Measurements from ENCODE around the gene SERPINF2.

Gene SERPINF2

DNA sequence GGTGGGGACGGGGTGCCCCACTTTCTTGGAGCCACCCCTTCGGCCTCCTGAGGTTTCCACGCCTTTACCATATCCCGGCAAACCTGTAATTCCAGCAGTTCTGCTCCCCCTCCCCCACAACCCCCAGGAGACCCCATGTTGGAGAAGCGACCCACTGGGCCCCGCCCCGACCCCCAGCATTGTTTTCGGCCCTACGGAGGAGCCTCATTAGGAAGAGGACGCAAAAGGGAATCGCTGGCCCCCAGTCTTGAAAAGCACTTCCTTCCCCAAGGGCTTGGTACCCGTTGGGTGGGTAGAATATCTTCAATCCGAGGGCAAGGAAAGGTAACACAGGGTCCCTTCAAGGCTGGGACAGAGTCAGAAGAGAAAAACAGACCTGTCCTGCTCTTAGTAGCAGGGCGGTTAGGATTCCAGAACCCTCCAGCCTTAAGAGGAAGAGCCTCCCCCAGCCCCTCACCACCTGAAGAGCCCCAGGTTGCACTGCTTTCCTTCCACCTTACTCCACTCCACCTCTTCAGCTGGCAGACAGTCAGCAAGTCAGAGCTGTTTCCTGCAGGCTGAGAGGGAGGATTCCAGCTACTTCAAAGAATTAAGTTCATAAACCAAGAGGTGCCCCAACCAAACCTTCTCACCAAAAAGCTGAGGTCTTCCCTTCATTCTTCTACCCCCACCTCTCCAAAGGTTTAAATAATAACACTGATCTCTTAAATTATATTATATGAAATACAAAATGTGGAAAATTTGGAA, 31.7 kb upstream of the SERPINF2 start:
- DNase-seq = no peak
- Histone ChIP-seq H3K4me1 (ENCODE audit: insufficient read depth, low read length) (peaks cover 8% of the 10 kb centered on the region), H2AFZ (ENCODE audit: low read depth, low read length) (no peak overlapping the region), H3K4me3 (ENCODE audit: low read depth in 1 of 2, low read length in 2 of 2) (no peak overlapping the region), H3K79me2 (ENCODE audit: insufficient read depth, low read length) (no peaks in the 10 kb centered on the region), H3K4me2 (ENCODE audit: insufficient read depth, low read length) (no peak overlapping the region), H3K9me3 (ENCODE audit: insufficient read depth, low read length, severe bottlenecking) (no peaks in the 10 kb centered on the region), H3K27me3 (ENCODE audit: insufficient read depth, low read length, poor library complexity) (no peaks in the 10 kb centered on the region), H3K27ac (ENCODE audit: low read length) (no peak overlapping the region), H3K36me3 (ENCODE audit: insufficient read depth, low read length) (no peaks in the 10 kb centered on the region), H3K9ac (ENCODE audit: low read depth, low read length) (no peak overlapping the region), H4K20me1 (ENCODE audit: insufficient read depth, low read length) (0 out of 2 replicates have a peak, but pooled peaks cover 4% of the 10 kb centered on the region)
- no peak for ATAC-seq (ENCODE audit: insufficient read depth, low read depth)
- TF ChIP-seq, protein P1, sequence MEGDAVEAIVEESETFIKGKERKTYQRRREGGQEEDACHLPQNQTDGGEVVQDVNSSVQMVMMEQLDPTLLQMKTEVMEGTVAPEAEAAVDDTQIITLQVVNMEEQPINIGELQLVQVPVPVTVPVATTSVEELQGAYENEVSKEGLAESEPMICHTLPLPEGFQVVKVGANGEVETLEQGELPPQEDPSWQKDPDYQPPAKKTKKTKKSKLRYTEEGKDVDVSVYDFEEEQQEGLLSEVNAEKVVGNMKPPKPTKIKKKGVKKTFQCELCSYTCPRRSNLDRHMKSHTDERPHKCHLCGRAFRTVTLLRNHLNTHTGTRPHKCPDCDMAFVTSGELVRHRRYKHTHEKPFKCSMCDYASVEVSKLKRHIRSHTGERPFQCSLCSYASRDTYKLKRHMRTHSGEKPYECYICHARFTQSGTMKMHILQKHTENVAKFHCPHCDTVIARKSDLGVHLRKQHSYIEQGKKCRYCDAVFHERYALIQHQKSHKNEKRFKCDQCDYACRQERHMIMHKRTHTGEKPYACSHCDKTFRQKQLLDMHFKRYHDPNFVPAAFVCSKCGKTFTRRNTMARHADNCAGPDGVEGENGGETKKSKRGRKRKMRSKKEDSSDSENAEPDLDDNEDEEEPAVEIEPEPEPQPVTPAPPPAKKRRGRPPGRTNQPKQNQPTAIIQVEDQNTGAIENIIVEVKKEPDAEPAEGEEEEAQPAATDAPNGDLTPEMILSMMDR (IDR thresholded peaks at IDR 0.05; ENCODE audit: borderline replicate concordance, extremely low read depth, low read length, poor library complexity, severe bottlenecking) = no peak
- TF ChIP-seq EZH2 (IDR thresholded peaks at IDR 0.05; ENCODE audit: borderline replicate concordance, low read depth, low read length, severe bottlenecking) = no peak

DNA sequence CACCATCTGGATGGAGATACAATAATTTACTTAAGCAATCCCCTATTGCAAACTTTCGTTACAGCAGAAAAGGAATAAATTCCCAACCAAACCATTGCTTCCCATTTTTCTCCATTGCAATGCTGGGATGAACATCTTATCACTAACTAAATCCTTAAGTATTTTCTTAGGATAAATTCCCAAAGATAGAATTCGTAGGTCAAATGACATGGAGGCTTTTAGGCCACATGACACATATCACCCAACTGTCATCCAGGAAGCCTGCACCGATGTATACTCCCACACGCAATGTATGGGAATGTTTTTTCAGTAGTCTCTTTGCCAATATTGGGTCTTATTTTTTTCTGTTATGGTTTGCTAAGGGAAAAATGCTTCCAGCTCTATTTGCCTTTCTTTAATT, 30.9 kb upstream of the SERPINF2 start:
- ATAC-seq (ENCODE audit: insufficient read depth, low read depth) (no peak), DNase-seq (no peak)
- Histone ChIP-seq H3K4me1 (ENCODE audit: insufficient read depth, low read length) (peaks cover 8% of the 10 kb centered on the region), H4K20me1 (ENCODE audit: insufficient read depth, low read length) (0 out of 2 replicates have a peak, but pooled peaks cover 4% of the 10 kb centered on the region), H3K27ac (ENCODE audit: low read length) (no peak overlapping the region), H2AFZ (ENCODE audit: low read depth, low read length) (no peak overlapping the region), H3K4me2 (ENCODE audit: insufficient read depth, low read length) (no peak overlapping the region), H3K79me2 (ENCODE audit: insufficient read depth, low read length) (no peaks in the 10 kb centered on the region), H3K9ac (ENCODE audit: low read depth, low read length) (no peak overlapping the region), H3K9me3 (ENCODE audit: insufficient read depth, low read length, severe bottlenecking) (no peaks in the 10 kb centered on the region), H3K27me3 (ENCODE audit: insufficient read depth, low read length, poor library complexity) (no peaks in the 10 kb centered on the region), H3K36me3 (ENCODE audit: insufficient read depth, low read length) (no peaks in the 10 kb centered on the region), H3K4me3 (ENCODE audit: low read depth in 1 of 2, low read length in 2 of 2) (no peak overlapping the region)
- TF ChIP-seq, protein P1 (IDR thresholded peaks at IDR 0.05; ENCODE audit: borderline replicate concordance, extremely low read depth, low read length, poor library complexity, severe bottlenecking) = no peak
- no peak for TF ChIP-seq EZH2 (IDR thresholded peaks at IDR 0.05; ENCODE audit: borderline replicate concordance, low read depth, low read length, severe bottlenecking)

DNA sequence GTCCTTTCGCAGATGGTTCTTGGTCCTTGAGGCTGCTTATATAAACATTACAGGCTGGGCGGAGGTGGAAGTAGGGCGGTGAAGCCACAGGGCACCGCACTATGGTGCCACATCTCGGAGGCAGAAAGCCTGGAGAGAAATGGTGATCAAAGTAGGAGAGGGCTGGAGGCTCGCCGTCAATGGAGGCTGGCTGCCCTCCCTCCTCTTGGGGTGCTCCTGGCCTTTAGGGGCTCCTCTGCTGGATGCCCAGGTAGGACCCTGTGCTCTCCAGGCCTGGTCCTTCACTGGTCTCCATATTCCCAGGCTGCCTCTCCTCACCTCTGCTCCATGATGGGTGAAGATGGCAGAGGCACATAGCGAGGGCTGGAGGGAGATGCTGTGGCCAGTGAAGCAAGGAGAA, 30.4 kb upstream of the SERPINF2 start:
- Histone ChIP-seq H3K4me1 (ENCODE audit: insufficient read depth, low read length) (peaks cover 9% of the 10 kb centered on the region), H3K4me3 (ENCODE audit: low read depth in 1 of 2, low read length in 2 of 2) (no peak overlapping the region), H4K20me1 (ENCODE audit: insufficient read depth, low read length) (0 out of 2 replicates have a peak, but pooled peaks cover 4% of the 10 kb centered on the region), H3K9ac (ENCODE audit: low read depth, low read length) (no peak overlapping the region), H3K4me2 (ENCODE audit: insufficient read depth, low read length) (no peak overlapping the region), H3K27me3 (ENCODE audit: insufficient read depth, low read length, poor library complexity) (no peaks in the 10 kb centered on the region), H2AFZ (ENCODE audit: low read depth, low read length) (no peak overlapping the region), H3K27ac (ENCODE audit: low read length) (no peak overlapping the region), H3K79me2 (ENCODE audit: insufficient read depth, low read length) (no peaks in the 10 kb centered on the region), H3K36me3 (ENCODE audit: insufficient read depth, low read length) (no peaks in the 10 kb centered on the region), H3K9me3 (ENCODE audit: insufficient read depth, low read length, severe bottlenecking) (no peaks in the 10 kb centered on the region)
- no peak for DNase-seq
- TF ChIP-seq, protein P1 (IDR thresholded peaks at IDR 0.05; ENCODE audit: borderline replicate concordance, extremely low read depth, low read length, poor library complexity, severe bottlenecking) = no peak
- no peak for TF ChIP-seq EZH2 (IDR thresholded peaks at IDR 0.05; ENCODE audit: borderline replicate concordance, low read depth, low read length, severe bottlenecking)
- ATAC-seq (ENCODE audit: insufficient read depth, low read depth) = no peak

All from DND-41 (cell line).